GM21360 (cell line): ENCODE data around the gene ABHD1.
"Not testable (repeated sequence)": the region's sequence is repeated elsewhere in the genome, so short reads cannot be mapped to it uniquely, and the experiment has no call there.

Experiments
- ATAC-seq: cut with Tn5 transposase; IDR thresholded peaks from one replicate; pipeline ENCODE4 v1.9.1; 2021; ENCODE audit warnings: mild to moderate bottlenecking, moderate library complexity; ENCODE audit not compliant: unreplicated experiment

ABHD1 gene

GRCh38 chr2:27162151-27163121 is 38.8 kb downstream of the ABHD1 start:
- ATAC-seq = no peak

GRCh38 chr2:27164960-27165763 is 41.5 kb downstream of the ABHD1 start:
- no peak for ATAC-seq

- ATAC-seq = no peak
Observed at GRCh38 chr2:27170581-27171337, 47.1 kb downstream of the ABHD1 start.

- ATAC-seq = no peak
Observed at GRCh38 chr2:27171351-27171848, 47.8 kb downstream of the ABHD1 start.

- no peak for ATAC-seq
Observed at GRCh38 chr2:27174638-27175037, 51.0 kb downstream of the ABHD1 start.

GRCh38 chr2:27175330-27175729 is 51.7 kb downstream of the ABHD1 start:
- no peak for ATAC-seq

GRCh38 chr2:27175781-27176180 is 52.2 kb downstream of the ABHD1 start:
- not testable (repeated sequence) for ATAC-seq

GRCh38 chr2:27177441-27178351 is 54.1 kb downstream of the ABHD1 start:
- ATAC-seq = no peak

- no peak for ATAC-seq
Observed at GRCh38 chr2:27178469-27178868, 54.9 kb downstream of the ABHD1 start.

GRCh38 chr2:27179344-27180000 is 55.9 kb downstream of the ABHD1 start:
- no peak for ATAC-seq
